ENCODE results near the gene SLC35A2. TPM values are rescaled to one million over a fixed set of nuclear protein-coding genes. Genes with fewer than 3 reads are reported as not detected.
"Not testable (repeated sequence)": the region's sequence is repeated elsewhere in the genome, so short reads cannot be mapped to it uniquely, and the experiment has no call there.

Gene SLC35A2
- total RNA-seq, 1 donor from 2014 or later: 33.3 TPM

DNA sequence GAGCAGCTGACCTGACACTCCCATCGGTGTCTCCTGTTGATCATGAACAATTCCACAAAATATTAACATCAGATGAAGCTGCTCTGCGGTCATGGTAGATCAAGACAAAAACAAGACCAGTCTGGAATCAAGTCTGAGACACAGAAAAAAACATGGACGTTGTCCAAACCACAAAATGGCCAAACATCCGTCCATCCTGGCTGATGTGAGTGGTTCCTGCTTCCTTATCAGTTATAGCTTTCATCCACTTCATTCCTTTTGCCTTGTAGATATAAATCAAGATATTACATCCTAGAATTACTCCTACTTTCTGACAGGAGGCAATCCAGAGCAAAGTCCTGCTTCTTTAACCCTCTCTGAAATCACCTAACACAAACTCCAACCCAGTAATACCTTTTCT, 47.2 kb downstream of the SLC35A2 start:
- Mint-ChIP-seq H3K36me3 (no peaks in the 10 kb centered on the region), H3K4me3 (no peak overlapping the region), H3K27me3 (no peaks in the 10 kb centered on the region), H3K4me1 (ENCODE audit: unreplicated experiment) (no peaks in the 10 kb centered on the region), H3K27ac (no peak overlapping the region), H3K9me3 (no peaks in the 10 kb centered on the region)
- TF ChIP-seq, protein P1, sequence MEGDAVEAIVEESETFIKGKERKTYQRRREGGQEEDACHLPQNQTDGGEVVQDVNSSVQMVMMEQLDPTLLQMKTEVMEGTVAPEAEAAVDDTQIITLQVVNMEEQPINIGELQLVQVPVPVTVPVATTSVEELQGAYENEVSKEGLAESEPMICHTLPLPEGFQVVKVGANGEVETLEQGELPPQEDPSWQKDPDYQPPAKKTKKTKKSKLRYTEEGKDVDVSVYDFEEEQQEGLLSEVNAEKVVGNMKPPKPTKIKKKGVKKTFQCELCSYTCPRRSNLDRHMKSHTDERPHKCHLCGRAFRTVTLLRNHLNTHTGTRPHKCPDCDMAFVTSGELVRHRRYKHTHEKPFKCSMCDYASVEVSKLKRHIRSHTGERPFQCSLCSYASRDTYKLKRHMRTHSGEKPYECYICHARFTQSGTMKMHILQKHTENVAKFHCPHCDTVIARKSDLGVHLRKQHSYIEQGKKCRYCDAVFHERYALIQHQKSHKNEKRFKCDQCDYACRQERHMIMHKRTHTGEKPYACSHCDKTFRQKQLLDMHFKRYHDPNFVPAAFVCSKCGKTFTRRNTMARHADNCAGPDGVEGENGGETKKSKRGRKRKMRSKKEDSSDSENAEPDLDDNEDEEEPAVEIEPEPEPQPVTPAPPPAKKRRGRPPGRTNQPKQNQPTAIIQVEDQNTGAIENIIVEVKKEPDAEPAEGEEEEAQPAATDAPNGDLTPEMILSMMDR (conservative IDR thresholded peaks at IDR 0.05): no peak
- no peak for DNase-seq (ENCODE audit: extremely low spot score, unreplicated experiment)

DNA sequence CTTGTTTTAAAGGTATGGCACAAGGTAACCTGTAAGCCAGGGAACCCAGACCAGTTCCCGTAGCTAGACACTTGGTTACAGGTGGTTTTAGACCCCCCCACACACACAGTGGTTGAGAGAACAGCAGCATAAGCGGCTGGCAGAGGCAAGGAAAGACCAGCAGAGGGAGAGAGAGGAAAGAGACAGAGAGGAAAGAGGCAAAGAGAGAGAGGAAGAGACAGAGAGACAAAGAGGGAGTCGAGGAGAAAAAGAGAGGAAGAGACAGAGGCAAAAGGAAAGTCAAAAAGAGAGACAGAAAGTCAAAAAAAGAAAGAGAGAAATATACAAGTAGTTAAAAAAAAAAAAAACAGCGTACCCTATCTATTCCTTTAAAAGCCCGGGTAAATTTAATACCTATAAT, 56.5 kb downstream of the SLC35A2 start:
- no peak for DNase-seq (ENCODE audit: extremely low spot score, unreplicated experiment)
- TF ChIP-seq, protein P1 (conservative IDR thresholded peaks at IDR 0.05): peak; percentile 30
- peaks cover 10% of the 10 kb centered on the region for H3K9me3 Mint-ChIP-seq
- H3K4me3 Mint-ChIP-seq: peak overlapping the region; percentile 39
- no peaks in the 10 kb centered on the region for H3K4me1 Mint-ChIP-seq (ENCODE audit: unreplicated experiment)
- H3K36me3 Mint-ChIP-seq: no peaks in the 10 kb centered on the region
- peaks cover 4% of the 10 kb centered on the region for H3K27me3 Mint-ChIP-seq
- no peak overlapping the region for H3K27ac Mint-ChIP-seq

DNA sequence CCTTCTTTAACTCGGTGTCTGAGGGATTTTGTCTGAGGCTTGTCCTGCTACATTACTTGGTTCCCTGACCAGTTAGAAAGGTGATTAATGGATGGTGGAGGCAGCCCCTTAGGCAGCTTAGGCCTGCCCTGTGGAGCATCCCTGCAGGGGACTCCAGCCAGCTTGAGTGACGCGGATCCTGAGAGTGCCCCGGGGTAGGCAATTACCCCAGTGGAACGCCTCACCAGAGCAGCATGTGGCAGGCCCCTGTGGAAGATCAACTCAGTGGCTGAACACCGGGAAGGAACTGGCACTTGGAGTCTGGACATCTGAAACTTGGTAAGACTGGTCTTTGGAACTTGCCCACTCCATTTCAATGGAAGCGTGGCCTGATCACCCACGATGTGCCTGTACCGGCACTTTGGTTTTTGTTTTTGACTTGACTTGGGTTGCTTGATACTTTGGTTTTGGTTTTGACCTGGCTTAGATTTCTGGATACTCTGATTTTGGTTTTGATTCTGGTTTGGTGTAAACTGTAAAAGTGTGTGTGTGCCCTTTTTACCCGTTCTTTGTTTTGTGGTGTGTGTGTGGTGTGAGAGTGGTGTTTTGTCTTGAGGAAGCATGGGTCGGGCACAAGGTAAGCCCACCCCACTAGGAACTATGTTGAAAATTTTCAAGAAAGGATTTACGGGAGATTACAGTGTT, 57.2 kb downstream of the SLC35A2 start:
- not testable (repeated sequence) for DNase-seq (ENCODE audit: extremely low spot score, unreplicated experiment); H3K27ac Mint-ChIP-seq; H3K9me3 Mint-ChIP-seq; H3K4me1 Mint-ChIP-seq (ENCODE audit: unreplicated experiment); H3K27me3 Mint-ChIP-seq; H3K4me3 Mint-ChIP-seq; H3K36me3 Mint-ChIP-seq

DNA sequence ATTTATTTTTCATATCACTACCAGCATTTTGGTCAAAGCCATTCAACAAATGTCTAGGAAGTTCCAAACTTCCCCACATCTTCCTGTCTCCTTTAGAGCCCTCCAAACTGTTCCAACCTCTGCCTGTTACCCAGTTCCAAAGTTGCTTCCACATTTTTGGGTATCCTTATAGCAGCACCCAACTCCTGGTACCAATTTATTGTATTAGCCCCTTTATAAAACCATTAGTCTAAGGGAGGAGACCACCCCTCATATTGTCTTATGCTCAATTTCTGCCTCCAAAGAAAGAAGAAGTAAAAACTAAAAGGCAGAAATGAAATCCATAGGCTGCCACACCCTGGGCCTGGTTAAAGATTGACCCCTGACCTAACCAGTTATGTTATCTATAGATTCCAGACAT, 58.0 kb downstream of the SLC35A2 start:
- not testable (repeated sequence) for H3K4me1 Mint-ChIP-seq (ENCODE audit: unreplicated experiment); H3K4me3 Mint-ChIP-seq; H3K27me3 Mint-ChIP-seq; H3K9me3 Mint-ChIP-seq; DNase-seq (ENCODE audit: extremely low spot score, unreplicated experiment); H3K36me3 Mint-ChIP-seq; H3K27ac Mint-ChIP-seq

Other genes with a start within 250 kb of the SLC35A2 start
- 0.62 and 0.82 TPM in 2 replicates for gene WAS, start 227.8 kb downstream of the SLC35A2 start, total RNA-seq (ENCODE audit: low replicate concordance)
- gene SUV39H1, start 214.9 kb downstream of the SLC35A2 start, total RNA-seq (ENCODE audit: low replicate concordance): 6.4 and 11.5 TPM in 2 replicates
- not detected in 2 replicates for gene GLOD5, start 149.9 kb downstream of the SLC35A2 start, total RNA-seq (ENCODE audit: low replicate concordance)
- gene GATA1, start 125.1 kb downstream of the SLC35A2 start, total RNA-seq (ENCODE audit: low replicate concordance): not detected in 2 replicates
- gene HDAC6, start 109.6 kb downstream of the SLC35A2 start, total RNA-seq (ENCODE audit: low replicate concordance): 104 and 151 TPM in 2 replicates
- 0.51 TPM in 1 of 2 replicates, not detected in the other for gene ERAS, start 85.1 kb downstream of the SLC35A2 start, total RNA-seq (ENCODE audit: low replicate concordance)
- 109 and 246 TPM in 2 replicates for gene PCSK1N, start 76.0 kb downstream of the SLC35A2 start, total RNA-seq (ENCODE audit: low replicate concordance)
- 64.4 and 77.4 TPM in 2 replicates for gene TIMM17B, start 13.9 kb downstream of the SLC35A2 start, total RNA-seq (ENCODE audit: low replicate concordance)
- 58.6 and 77.9 TPM in 2 replicates for gene PQBP1, start 13.7 kb downstream of the SLC35A2 start, total RNA-seq (ENCODE audit: low replicate concordance)
- 9.3 and 11.5 TPM in 2 replicates for gene PIM2, start 7.4 kb upstream of the SLC35A2 start, total RNA-seq (ENCODE audit: low replicate concordance)
- gene OTUD5, start 46.0 kb upstream of the SLC35A2 start, total RNA-seq (ENCODE audit: low replicate concordance): 49.5 and 53.1 TPM in 2 replicates
- gene KCND1, start 60.2 kb upstream of the SLC35A2 start, total RNA-seq (ENCODE audit: low replicate concordance): 3.0 and 3.8 TPM in 2 replicates
- gene GRIPAP1, start 90.6 kb upstream of the SLC35A2 start, total RNA-seq (ENCODE audit: low replicate concordance): 43.3 and 54.7 TPM in 2 replicates
- gene TFE3, start 131.7 kb upstream of the SLC35A2 start, total RNA-seq (ENCODE audit: low replicate concordance): 29.6 and 53.9 TPM in 2 replicates
- gene CCDC120, start 147.4 kb upstream of the SLC35A2 start, total RNA-seq (ENCODE audit: low replicate concordance): 25.3 and 48.6 TPM in 2 replicates
- gene PRAF2, start 162.4 kb upstream of the SLC35A2 start, total RNA-seq (ENCODE audit: low replicate concordance): 10.0 and 29.7 TPM in 2 replicates
- gene WDR45, start 168.2 kb upstream of the SLC35A2 start, total RNA-seq (ENCODE audit: low replicate concordance): 45.5 and 53.3 TPM in 2 replicates
- gene GPKOW, start 212.1 kb upstream of the SLC35A2 start, total RNA-seq (ENCODE audit: low replicate concordance): 16.4 and 17.8 TPM in 2 replicates

Data from type B pancreatic cell (in vitro differentiated cells).